Measurements from ENCODE around the gene TMEM239.
"Not testable (repeated sequence)": the region's sequence is repeated elsewhere in the genome, so short reads cannot be mapped to it uniquely, and the experiment has no call there.

TMEM239 gene

DNA sequence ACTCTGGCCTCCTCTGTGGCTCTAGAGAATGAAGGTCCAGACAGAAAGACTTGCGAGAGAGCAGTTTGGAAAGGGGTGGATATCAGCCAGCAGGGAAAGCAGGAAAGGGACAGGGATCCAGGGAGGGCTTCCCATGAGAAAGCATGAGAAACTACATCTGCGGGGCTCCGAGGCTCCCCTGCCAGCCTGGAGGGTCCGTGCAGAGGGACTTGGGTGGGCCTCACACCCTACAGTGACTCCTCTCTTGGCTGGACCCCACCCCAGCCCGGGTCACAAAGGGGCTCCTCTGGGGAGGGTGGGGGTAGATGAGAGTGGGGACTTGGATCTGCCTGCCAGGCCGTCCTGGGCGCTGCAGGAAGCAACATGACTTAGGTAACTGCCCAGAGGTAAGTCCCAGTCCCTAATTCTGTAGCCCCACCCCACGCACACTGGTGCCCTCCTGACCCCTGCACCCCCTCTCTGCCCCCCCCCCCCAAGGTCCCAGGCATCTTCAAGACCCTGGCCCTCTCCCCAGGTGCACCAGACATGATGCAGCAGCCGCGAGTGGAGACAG lies at the start of gene TMEM239:
Gene TMEM239, plus strand, starts transcription at position 335 of the 553 bp plus-strand sequence. Its CDS starts 191 bp downstream, at position 526.
- no peak for DNase-seq (ENCODE audit: low read depth in 2 of 2)

GRCh38 chr20:2767768-2768631 lies 48.2 kb upstream of the TMEM239 start:
- DNase-seq (ENCODE audit: low read depth in 2 of 2), result no peak

GRCh38 chr20:2768632-2769015 lies 47.5 kb upstream of the TMEM239 start:
- no peak for DNase-seq (ENCODE audit: low read depth in 2 of 2)

- DNase-seq (ENCODE audit: low read depth in 2 of 2), result not testable (repeated sequence)
These were observed 46.1 kb upstream of the TMEM239 start for GRCh38 chr20:2770091-2770490.

GRCh38 chr20:2771631-2772080 lies 44.5 kb upstream of the TMEM239 start:
- no peak for DNase-seq (ENCODE audit: low read depth in 2 of 2)

- DNase-seq (ENCODE audit: low read depth in 2 of 2), result no peak
These were observed 42.4 kb upstream of the TMEM239 start for GRCh38 chr20:2773812-2774211.

DNA sequence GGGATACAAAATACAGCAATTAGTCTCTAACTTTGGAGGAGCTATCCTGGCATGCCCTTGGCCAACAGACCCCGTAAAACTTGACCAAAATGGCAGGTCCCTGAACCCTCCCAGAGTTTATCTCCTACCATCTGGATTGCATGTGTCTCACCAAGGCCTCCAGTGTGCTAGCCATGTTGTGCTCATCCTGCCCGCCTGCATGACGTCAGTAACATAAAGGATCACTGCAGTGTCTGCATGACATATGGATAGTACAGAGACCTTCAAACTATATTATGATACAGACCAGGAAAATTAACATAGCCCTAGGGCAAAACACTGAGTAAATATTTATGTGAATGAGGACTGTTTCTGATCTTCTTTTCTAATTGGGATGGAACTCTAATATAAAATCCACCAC lies 41.0 kb upstream of the TMEM239 start:
- DNase-seq (ENCODE audit: low read depth in 2 of 2), result no peak

GRCh38 chr20:2778602-2779321 lies 37.4 kb upstream of the TMEM239 start:
- DNase-seq (ENCODE audit: low read depth in 2 of 2), result no peak

GRCh38 chr20:2780948-2781347 lies 35.2 kb upstream of the TMEM239 start:
- no peak for DNase-seq (ENCODE audit: low read depth in 2 of 2)

- no peak for DNase-seq (ENCODE audit: low read depth in 2 of 2)
These were observed 32.1 kb upstream of the TMEM239 start for GRCh38 chr20:2783908-2784566.

DNA sequence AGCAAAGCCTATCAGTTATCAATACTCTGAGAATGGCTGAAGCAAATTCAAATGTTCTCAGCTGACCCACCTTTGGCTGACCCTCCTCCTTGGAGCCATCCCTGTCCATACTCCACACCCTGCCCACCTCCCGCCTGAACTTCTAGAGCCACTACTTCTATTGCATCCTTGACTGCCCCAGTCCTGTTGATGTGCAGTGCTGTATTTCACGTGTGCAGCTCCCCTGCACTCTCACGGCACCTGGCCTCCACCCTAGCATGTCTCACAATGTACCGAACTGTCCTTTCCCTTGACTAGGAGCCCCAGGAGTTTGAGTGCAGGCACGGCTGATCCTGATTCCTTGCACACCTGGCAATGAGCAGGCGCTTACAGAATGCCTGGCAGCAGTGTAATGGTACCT lies 22.7 kb upstream of the TMEM239 start:
- no peak for DNase-seq (ENCODE audit: low read depth in 2 of 2)

- DNase-seq (ENCODE audit: low read depth in 2 of 2), result no peak
These were observed 21.9 kb upstream of the TMEM239 start for GRCh38 chr20:2794202-2794748.

- no peak for DNase-seq (ENCODE audit: low read depth in 2 of 2)
These were observed 21.2 kb upstream of the TMEM239 start for GRCh38 chr20:2794866-2795447.

DNA sequence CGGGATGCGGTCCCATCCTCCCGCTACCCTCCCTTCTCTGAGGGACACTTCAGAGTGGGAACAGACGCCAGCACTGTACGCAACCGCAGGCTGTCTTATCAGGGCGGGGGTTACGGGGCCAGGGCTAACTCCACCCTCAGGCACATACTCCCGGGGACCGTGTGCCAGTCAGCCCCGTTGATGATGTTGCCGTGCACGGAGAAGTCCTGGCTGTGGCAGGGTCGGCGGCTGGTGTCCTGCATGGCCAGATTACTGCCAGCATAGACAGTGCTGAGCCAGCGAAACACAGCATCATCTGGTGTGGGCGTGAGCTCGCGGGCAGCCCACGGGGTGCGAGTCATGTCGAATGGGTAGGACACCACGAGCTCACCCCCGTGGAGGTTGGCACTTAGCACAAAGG lies 20.7 kb upstream of the TMEM239 start:
- DNase-seq (ENCODE audit: low read depth in 2 of 2), result no peak

- no peak for DNase-seq (ENCODE audit: low read depth in 2 of 2)
These were observed 20.0 kb upstream of the TMEM239 start for GRCh38 chr20:2796011-2796660.

DNA sequence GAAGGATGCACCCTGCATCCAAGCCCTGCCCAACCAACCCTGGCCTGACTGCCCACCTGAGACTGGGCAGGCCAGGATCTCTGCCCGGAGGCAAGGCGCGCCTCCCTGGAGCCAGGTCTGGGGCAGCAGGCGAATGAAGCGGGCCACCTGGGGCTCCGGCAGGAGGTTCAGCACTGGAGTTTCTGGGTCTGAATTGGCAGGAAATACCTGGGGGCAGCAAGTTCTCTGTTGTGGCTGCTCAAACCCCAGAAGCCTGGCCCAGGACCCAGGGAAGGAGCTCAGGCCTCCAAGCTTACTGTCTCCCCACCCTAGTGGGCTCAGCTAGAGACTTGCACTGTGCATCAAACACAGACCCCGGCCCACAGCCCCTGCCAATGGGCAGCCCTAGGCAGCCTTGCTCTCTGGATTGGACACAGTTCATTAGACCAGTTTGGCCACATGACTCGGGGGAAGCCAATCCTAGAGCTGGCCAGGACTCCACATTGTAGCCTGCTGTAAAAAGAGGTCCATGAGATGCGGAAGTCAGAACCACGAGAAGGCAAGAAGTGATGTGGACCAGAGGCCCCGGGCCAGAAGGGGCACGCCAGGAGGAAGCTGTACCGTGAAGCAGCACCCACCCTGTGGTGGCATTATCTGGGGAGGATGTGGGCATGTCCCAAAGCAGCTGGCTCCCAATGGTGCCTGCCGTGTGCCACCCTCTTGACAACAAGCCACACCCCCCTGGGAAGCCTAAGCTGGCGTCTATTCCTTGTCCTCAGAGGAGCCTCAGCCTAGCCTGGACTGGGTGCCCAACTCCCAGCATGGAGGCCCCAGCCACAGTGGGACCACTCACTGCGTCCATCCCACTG lies 18.8 kb upstream of the TMEM239 start:
- DNase-seq (ENCODE audit: low read depth in 2 of 2), result no peak

DNA sequence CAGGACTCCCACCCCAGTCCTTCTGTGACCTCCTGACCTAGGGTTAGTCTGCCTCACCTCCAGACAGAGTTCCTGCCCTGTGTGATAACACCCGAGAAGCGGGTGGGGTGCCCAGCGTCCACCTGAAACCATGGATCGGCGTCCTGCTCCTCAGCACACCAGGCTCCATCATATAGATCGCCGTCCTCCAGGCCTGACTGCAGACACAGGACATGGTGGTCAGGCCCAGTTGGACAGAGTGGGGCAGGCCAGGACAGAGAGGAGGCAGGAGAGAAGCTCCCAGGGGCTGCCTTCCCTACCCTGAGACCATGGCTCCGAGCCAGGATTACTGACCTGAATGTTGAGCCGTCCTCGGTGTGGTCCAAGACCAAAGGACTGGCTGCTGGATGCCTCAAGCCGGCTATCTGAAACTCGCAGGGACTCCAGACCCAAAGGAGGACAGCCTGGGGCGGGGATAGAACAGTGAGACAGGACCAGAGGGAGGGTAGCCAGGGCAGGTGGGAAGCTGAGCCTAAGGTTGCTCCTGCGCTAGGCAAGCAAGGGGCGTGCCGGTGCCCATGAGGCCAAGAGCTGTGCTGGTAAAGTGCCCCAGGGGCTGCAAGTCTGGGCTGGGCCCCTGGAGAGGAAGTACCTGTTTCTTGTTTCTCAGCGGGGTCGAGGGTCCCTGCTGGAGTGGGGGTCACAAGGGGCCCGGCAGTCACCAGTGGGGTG lies 17.9 kb upstream of the TMEM239 start:
- no peak for DNase-seq (ENCODE audit: low read depth in 2 of 2)

- no peak for DNase-seq (ENCODE audit: low read depth in 2 of 2)
These were observed 17.4 kb upstream of the TMEM239 start for GRCh38 chr20:2798814-2799213.

- DNase-seq (ENCODE audit: low read depth in 2 of 2), result no peak
These were observed 16.9 kb upstream of the TMEM239 start for GRCh38 chr20:2799271-2799670.

All from stimulated activated CD8-positive, alpha-beta memory T cell treated with anti-CD3 and anti-CD28 coated beads, Interleukin-15, amount 100 ng/mL, for 4 hours (primary cell).